Keratinocyte (primary cell): ENCODE data around the gene KAT8. TPM values are rescaled to one million over a fixed set of nuclear protein-coding genes. Genes with fewer than 3 reads are reported as not detected.

ENCODE experiments used
- DNase-seq: peaks from one replicate; pipeline ENCODE4 v3.0.0-alpha.2; 2011; ENCODE audit warnings: low read depth, missing footprints, low spot score
- FAIRE-seq: peaks from 2 replicates; lab custom pipeline; 2011; peaks lifted over from hg19 to GRCh38; lab: Jason Lieb, UNC
- H2AFZ ChIP-seq: 2 replicates; pipeline ENCODE4 v1.6.0; 2012; ENCODE audit warnings: low read length, control low read depth, inconsistent platforms; ENCODE audit not compliant: control insufficient read depth
- H3K27ac ChIP-seq: 2 replicates; pipeline ENCODE4 v1.5.1; 2011; ENCODE audit warnings: low read length; ENCODE audit not compliant: control insufficient read depth, insufficient read depth
- H3K27me3 ChIP-seq: 3 replicates; pipeline ENCODE4 v1.6.0; 2011; ENCODE audit warnings: low read length; ENCODE audit not compliant: control insufficient read depth, insufficient read depth; ENCODE audit errors: extremely low read depth
- H3K36me3 ChIP-seq, 2 experiments: 2 replicates in 1 of 2; 3 replicates in 1 of 2; pipeline ENCODE4 v1.5.1; 2011; ENCODE audit warnings: low read length in 2 of 2, mild to moderate bottlenecking in 1 of 2; ENCODE audit not compliant: control insufficient read depth in 2 of 2, insufficient read depth in 2 of 2; ENCODE audit errors: extremely low read depth in 1 of 2
- H3K4me1 ChIP-seq: 3 replicates; pipeline ENCODE4 v1.5.1; 2011; ENCODE audit warnings: low read length; ENCODE audit not compliant: control insufficient read depth, insufficient read depth; ENCODE audit errors: extremely low read depth
- H3K4me2 ChIP-seq: 3 replicates; pipeline ENCODE4 v1.6.0; 2011; ENCODE audit warnings: low read depth, low read length; ENCODE audit not compliant: control insufficient read depth, insufficient read depth; ENCODE audit errors: extremely low read depth
- H3K4me3 ChIP-seq, 3 experiments: fragments of 200-600 bp in 1 of 3; sonication (generic) in 1 of 3; 2 replicates in 2 of 3; 3 replicates in 1 of 3; pipeline ENCODE4 v1.5.1; 2011 to 2016; ENCODE audit warnings: low read length in 3 of 3, mild to moderate bottlenecking in 3 of 3, control low read depth in 2 of 3, inconsistent platforms in 1 of 3, low read depth in 1 of 3, mixed read lengths in 1 of 3, mixed run types in 1 of 3, moderate library complexity in 1 of 3; ENCODE audit not compliant: control insufficient read depth in 2 of 3, insufficient read depth in 2 of 3; ENCODE audit errors: extremely low read depth in 1 of 3
- H3K79me2 ChIP-seq: 2 replicates; pipeline ENCODE4 v1.6.0; 2012; ENCODE audit warnings: low read length; ENCODE audit not compliant: control insufficient read depth, insufficient read depth
- H3K9ac ChIP-seq: 3 replicates; pipeline ENCODE4 v1.6.0; 2011; ENCODE audit warnings: low read length; ENCODE audit not compliant: control insufficient read depth, insufficient read depth; ENCODE audit errors: extremely low read depth
- H3K9me1 ChIP-seq: 3 replicates; pipeline ENCODE4 v1.6.0; 2011; ENCODE audit warnings: low read length; ENCODE audit not compliant: control insufficient read depth, insufficient read depth; ENCODE audit errors: extremely low read depth
- H3K9me3 ChIP-seq: 2 replicates; pipeline ENCODE4 v1.5.1; 2012; ENCODE audit warnings: low read depth, low read length; ENCODE audit not compliant: control insufficient read depth
- H4K20me1 ChIP-seq: 3 replicates; pipeline ENCODE4 v1.6.0; 2011; ENCODE audit warnings: low read length; ENCODE audit not compliant: control insufficient read depth, insufficient read depth; ENCODE audit errors: extremely low read depth
- CTCF ChIP-seq, 3 experiments: IDR thresholded peaks in 1 of 3; conservative IDR thresholded peaks in 1 of 3; optimal IDR thresholded peaks in 1 of 3; 2 replicates in 2 of 3; 3 replicates in 1 of 3; pipeline versions ENCODE3 to v1.5.1; 2011; ENCODE audit warnings: low read length in 3 of 3, mild to moderate bottlenecking in 3 of 3, moderate library complexity in 2 of 3, control low read depth in 1 of 3, inconsistent platforms in 1 of 3; ENCODE audit not compliant: insufficient read depth in 2 of 3; ENCODE audit errors: extremely low read depth in 1 of 3
- EZH2 ChIP-seq: IDR thresholded peaks from one replicate; pipeline ENCODE4 v1.6.1; 2012; ENCODE audit warnings: inconsistent platforms, mild to moderate bottlenecking, low read length, moderate library complexity
- dilution Hi-C: fragments of 300-500 bp; cut with MboI; formaldehyde crosslinking; loops from one replicate; pipeline ENCODE4 v1.7.0; 2020; ENCODE audit warnings: low sequenced_read_pairs; ENCODE audit not compliant: extremely low pct_ligation_motif_present
- polyA plus RNA-seq, 5 experiments: library from polyadenylated mRNA; depleted of rRNA in 3 of 5; stranded (reverse) in 3 of 5; stranded (forward) in 1 of 5; unstranded in 1 of 5; fragments of >200 nt; gene quantifications; 1 replicate in 1 of 5; 2 replicates in 3 of 5; 3 replicates in 1 of 5; pipeline versions ENCODE4 v1.2.1 to v1.2.3, GENCODE V29; 2011 to 2012; ENCODE audit warnings: missing spikeins in 2 of 5, low read depth in 1 of 5, low replicate concordance in 1 of 5

The KAT8 gene
- polyA plus RNA-seq, 1 donor (not counting 4 experiments of a cell fraction or from before 2014, with no cell fraction given): 26.4 TPM

DNA sequence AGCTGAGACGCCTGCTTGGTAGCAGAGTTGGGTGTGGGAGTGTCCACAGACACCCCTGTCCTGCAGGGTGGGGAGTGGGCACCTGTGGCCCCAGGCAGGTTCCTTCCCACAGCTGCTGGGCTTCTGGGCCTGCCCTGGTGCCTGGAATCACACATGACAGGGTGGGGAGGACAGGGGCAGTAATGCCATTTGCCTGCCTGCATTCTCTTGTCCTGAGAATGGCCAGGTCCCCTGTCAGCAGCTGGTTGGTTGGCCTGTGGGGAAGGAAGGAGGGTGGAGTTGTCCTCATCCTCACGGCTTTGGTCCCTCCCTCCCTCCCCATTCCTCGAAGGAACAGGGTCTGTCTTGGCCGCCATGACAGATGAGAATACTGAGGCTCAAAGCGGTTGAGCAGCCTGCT, 33.9 kb upstream of the KAT8 start:
- Histone ChIP-seq H3K4me1 (peaks cover 9% of the 10 kb centered on the region), H3K9me1 (no peaks in the 10 kb centered on the region), H3K36me3 (peaks cover 12 to 21% of the 10 kb centered on the region in 2 experiments), H3K27ac (no peak overlapping the region), H3K79me2 (peaks cover 24% of the 10 kb centered on the region), H3K27me3 (no peaks in the 10 kb centered on the region), H4K20me1 (no peaks in the 10 kb centered on the region), H2AFZ (no peak overlapping the region), H3K9ac (no peak overlapping the region), H3K9me3 (no peaks in the 10 kb centered on the region), H3K4me2 (no peak overlapping the region), H3K4me3 (no peak overlapping the region)
- DNase-seq (no peak), FAIRE-seq (no peak)
- dilution Hi-C loops: no loop called here
- TF ChIP-seq CTCF (optimal IDR thresholded peaks at IDR 0.05 in 1 of 3, IDR thresholded peaks at IDR 0.05 in 1 of 3, conservative IDR thresholded peaks at IDR 0.05 in 1 of 3; ENCODE audit: extremely low read depth in 1 of 3, insufficient read depth in 2 of 3, low read length in 3 of 3): no peak
- TF ChIP-seq EZH2: no peak

GRCh38 chr16:31083981-31084380, 33.5 kb upstream of the KAT8 start:
- no peak overlapping the region for H3K27ac ChIP-seq
- dilution Hi-C loops: no loop called here
- DNase-seq (no peak), FAIRE-seq (no peak)
- peaks cover 9% of the 10 kb centered on the region for H3K4me1 ChIP-seq
- no peak for TF ChIP-seq EZH2
- TF ChIP-seq CTCF (optimal IDR thresholded peaks at IDR 0.05 in 1 of 3, IDR thresholded peaks at IDR 0.05 in 1 of 3, conservative IDR thresholded peaks at IDR 0.05 in 1 of 3; ENCODE audit: extremely low read depth in 1 of 3, insufficient read depth in 2 of 3, low read length in 3 of 3): no peak
- peaks cover 11 to 21% of the 10 kb centered on the region in 2 experiments for H3K36me3 ChIP-seq
- no peak overlapping the region for H3K4me3 ChIP-seq
- H3K4me2 ChIP-seq: no peak overlapping the region
- H3K9ac ChIP-seq: no peak overlapping the region
- no peaks in the 10 kb centered on the region for H3K9me3 ChIP-seq
- H3K79me2 ChIP-seq: peaks cover 24% of the 10 kb centered on the region
- no peak overlapping the region for H2AFZ ChIP-seq
- no peaks in the 10 kb centered on the region for H4K20me1 ChIP-seq
- H3K27me3 ChIP-seq: no peaks in the 10 kb centered on the region
- H3K9me1 ChIP-seq: no peaks in the 10 kb centered on the region
